CD14-positive monocyte (primary cell): Measurements from ENCODE around the gene COQ9. TPM values are rescaled to one million over a fixed set of nuclear protein-coding genes. Genes with fewer than 3 reads are reported as not detected.

ENCODE experiments used
- DNase-seq, 3 donors: peaks; one replicate each; pipeline ENCODE4 v3.0.0-alpha.2; 2011 to 2022
- H2AFZ ChIP-seq: 2 replicates; pipeline ENCODE4 v1.6.0; 2012; ENCODE audit warnings: mild to moderate bottlenecking, low read depth, low read length, inconsistent platforms; ENCODE audit not compliant: insufficient read depth, poor library complexity, severe bottlenecking
- H3K27ac ChIP-seq, 2 donors: 1 replicate in 1 of 2; 2 replicates in 1 of 2; pipeline ENCODE4 v1.5.1; 2012 to 2013; ENCODE audit warnings: low read length in 2 of 2, control low read depth in 1 of 2, inconsistent platforms in 1 of 2, low read depth in 1 of 2, mild to moderate bottlenecking in 1 of 2
- H3K27me3 ChIP-seq, 2 donors: one replicate each; pipeline versions ENCODE4 v1.6.0 to v1.6.1; 2011 to 2013; ENCODE audit warnings: low read length in 2 of 2; ENCODE audit not compliant: control insufficient read depth in 2 of 2, insufficient read depth in 2 of 2
- H3K36me3 ChIP-seq, 2 donors: replicated peaks in 1 of 2; 1 replicate in 1 of 2; 2 replicates in 1 of 2; pipeline versions ENCODE4 v1.5.1 to v1.6.1; 2012 to 2013; ENCODE audit warnings: low read length in 2 of 2, control low read depth in 1 of 2, inconsistent platforms in 1 of 2, mild to moderate bottlenecking in 1 of 2; ENCODE audit not compliant: insufficient read depth in 2 of 2, control insufficient read depth in 1 of 2
- H3K4me1 ChIP-seq, 2 donors: 1 replicate in 1 of 2; 2 replicates in 1 of 2; pipeline versions ENCODE4 v1.5.1 to v1.6.1; 2012 to 2013; ENCODE audit warnings: low read length in 2 of 2, control low read depth in 1 of 2, inconsistent platforms in 1 of 2, mild to moderate bottlenecking in 1 of 2, moderate library complexity in 1 of 2; ENCODE audit not compliant: insufficient read depth in 2 of 2, control insufficient read depth in 1 of 2
- H3K4me2 ChIP-seq: replicated peaks from 2 replicates; pipeline ENCODE3; 2012; ENCODE audit warnings: low read length, moderate library complexity, mild to moderate bottlenecking; ENCODE audit not compliant: poor library complexity, severe bottlenecking; ENCODE audit errors: extremely low read depth
- H3K4me3 ChIP-seq, 3 experiments: fragments of 200-600 bp in 1 of 3; sonication (generic) in 1 of 3; replicated peaks in 1 of 3; 1 replicate in 2 of 3; 2 replicates in 1 of 3; pipeline ENCODE4 v1.5.1; 2011 to 2013; ENCODE audit warnings: low read length in 3 of 3, mild to moderate bottlenecking in 3 of 3, control low read depth in 2 of 3, low read depth in 2 of 3, inconsistent platforms in 1 of 3, moderate library complexity in 1 of 3
- H3K79me2 ChIP-seq: 2 replicates; pipeline ENCODE4 v1.6.0; 2012; ENCODE audit warnings: mild to moderate bottlenecking, control low read depth, inconsistent platforms, low read length, moderate library complexity; ENCODE audit not compliant: insufficient read depth
- H3K9ac ChIP-seq: 2 replicates; pipeline ENCODE4 v1.6.0; 2017; ENCODE audit warnings: low read length, mild to moderate bottlenecking; ENCODE audit not compliant: insufficient read depth, poor library complexity, severe bottlenecking
- H3K9me3 ChIP-seq, 2 donors: replicated peaks in 1 of 2; 1 replicate in 1 of 2; 2 replicates in 1 of 2; pipeline versions ENCODE4 v1.5.1 to v1.6.1; 2012 to 2013; ENCODE audit warnings: low read length in 2 of 2, control low read depth in 1 of 2; ENCODE audit not compliant: control insufficient read depth in 1 of 2, insufficient read depth in 1 of 2
- H4K20me1 ChIP-seq: 2 replicates; pipeline ENCODE4 v1.6.0; 2012; ENCODE audit warnings: mild to moderate bottlenecking, low read length, control low read depth, moderate library complexity; ENCODE audit not compliant: insufficient read depth
- H3K27ac Mint-ChIP-seq, 7 donors: one replicate each; pipeline ENCODE4 v1.8.0; 2020; ENCODE audit warnings: mild to moderate bottlenecking in 7 of 7, mixed read lengths in 7 of 7, moderate library complexity in 6 of 7, inconsistent platforms in 2 of 7
- H3K27me3 Mint-ChIP-seq, 3 donors: one replicate each; pipeline ENCODE4 v1.8.0; 2021 to 2022; ENCODE audit warnings: low read depth in 3 of 3, mild to moderate bottlenecking in 3 of 3, mixed read lengths in 3 of 3, moderate library complexity in 3 of 3, inconsistent platforms in 1 of 3
- H3K36me3 Mint-ChIP-seq, 2 donors: one replicate each; pipeline ENCODE4 v1.8.0; 2020; ENCODE audit warnings: mixed read lengths in 2 of 2, inconsistent platforms in 1 of 2, mild to moderate bottlenecking in 1 of 2
- H3K4me1 Mint-ChIP-seq: one replicate; pipeline ENCODE4 v1.8.0; 2020; ENCODE audit warnings: mild to moderate bottlenecking, mixed read lengths
- H3K4me3 Mint-ChIP-seq, 2 donors: one replicate each; pipeline ENCODE4 v1.8.0; 2020; ENCODE audit warnings: mild to moderate bottlenecking in 2 of 2, mixed read lengths in 2 of 2, moderate library complexity in 1 of 2
- H3K9me3 Mint-ChIP-seq, 7 donors: one replicate each; pipeline ENCODE4 v1.8.0; 2020 to 2022; ENCODE audit warnings: mixed read lengths in 7 of 7, mild to moderate bottlenecking in 6 of 7, moderate library complexity in 6 of 7, inconsistent platforms in 2 of 7
- WGBS: methylation state at CpG from one replicate; pipeline ENCODE4 v1.1.5; 2013; ENCODE audit warnings: missing lambda C conversion rate; ENCODE audit not compliant: insufficient coverage; 5-methylcytosine and 5-hydroxymethylcytosine counted together
- intact Hi-C, 2 donors: fragments of 100-400 bp; cut with micrococcal nuclease; formaldehyde crosslinking; loops; one replicate each; pipeline versions ENCODE4 v1.15.0 to v1.15.1; 2023
- polyA plus RNA-seq, 3 donors: library from polyadenylated mRNA; depleted of rRNA in 1 of 3; unstranded in 2 of 3; stranded (reverse) in 1 of 3; fragments of 300-500 nt in 2 of 3; fragments of >200 nt in 1 of 3; fragmentation: Illumina TruSeq in 2 of 3; gene quantifications; 1 replicate in 2 of 3; 2 replicates in 1 of 3; pipeline ENCODE4 v1.2.3, GENCODE V29; 2012 to 2021
- TF ChIP-seq, protein P1 (sequence below): fragments of 200-600 bp; IDR thresholded peaks from one replicate; pipeline ENCODE4 v1.8.0; 2022; ENCODE audit warnings: antibody characterized with exemption, mild to moderate bottlenecking

COQ9 gene
- polyA plus RNA-seq, 3 donors = 32.7 to 47.8 (median 38.4) TPM

DNA sequence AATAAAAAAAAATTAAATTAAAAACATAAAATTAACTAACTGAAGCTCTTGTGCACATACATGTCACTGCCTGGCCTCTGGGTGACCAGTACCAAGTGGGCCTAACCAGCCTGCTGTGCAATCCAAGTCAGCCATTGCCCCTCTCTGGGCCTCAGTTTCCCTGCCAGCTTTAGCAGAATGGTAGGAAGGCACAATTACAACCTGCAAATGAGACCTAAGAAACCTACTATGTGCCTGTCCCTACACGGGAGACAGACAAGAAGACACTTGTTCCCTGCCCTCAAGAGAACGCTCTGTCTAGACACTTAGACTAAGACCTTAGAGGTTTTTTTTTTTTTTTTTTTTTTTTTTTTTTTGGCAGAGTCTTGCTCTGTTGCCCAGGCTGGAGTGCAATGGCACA lies 1.8 kb upstream of the COQ9 start:
- peaks cover 4 to 13% of the 10 kb centered on the region in 2 donors for H3K9me3 ChIP-seq
- no peak overlapping the region for H3K27ac Mint-ChIP-seq
- H3K27me3 ChIP-seq = no peaks in the 10 kb centered on the region
- H3K27me3 Mint-ChIP-seq = peaks cover 0 to 2% (median 0%) of the 10 kb centered on the region in 3 donors
- H3K27ac ChIP-seq = no peak overlapping the region
- no peak overlapping the region for H3K9ac ChIP-seq
- H3K36me3 ChIP-seq = peaks cover 5 to 20% of the 10 kb centered on the region in 2 donors
- TF ChIP-seq, protein P1, sequence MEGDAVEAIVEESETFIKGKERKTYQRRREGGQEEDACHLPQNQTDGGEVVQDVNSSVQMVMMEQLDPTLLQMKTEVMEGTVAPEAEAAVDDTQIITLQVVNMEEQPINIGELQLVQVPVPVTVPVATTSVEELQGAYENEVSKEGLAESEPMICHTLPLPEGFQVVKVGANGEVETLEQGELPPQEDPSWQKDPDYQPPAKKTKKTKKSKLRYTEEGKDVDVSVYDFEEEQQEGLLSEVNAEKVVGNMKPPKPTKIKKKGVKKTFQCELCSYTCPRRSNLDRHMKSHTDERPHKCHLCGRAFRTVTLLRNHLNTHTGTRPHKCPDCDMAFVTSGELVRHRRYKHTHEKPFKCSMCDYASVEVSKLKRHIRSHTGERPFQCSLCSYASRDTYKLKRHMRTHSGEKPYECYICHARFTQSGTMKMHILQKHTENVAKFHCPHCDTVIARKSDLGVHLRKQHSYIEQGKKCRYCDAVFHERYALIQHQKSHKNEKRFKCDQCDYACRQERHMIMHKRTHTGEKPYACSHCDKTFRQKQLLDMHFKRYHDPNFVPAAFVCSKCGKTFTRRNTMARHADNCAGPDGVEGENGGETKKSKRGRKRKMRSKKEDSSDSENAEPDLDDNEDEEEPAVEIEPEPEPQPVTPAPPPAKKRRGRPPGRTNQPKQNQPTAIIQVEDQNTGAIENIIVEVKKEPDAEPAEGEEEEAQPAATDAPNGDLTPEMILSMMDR = no peak
- H4K20me1 ChIP-seq = no peaks in the 10 kb centered on the region
- intact Hi-C loops = loop anchor here in 1 of 2 donors (10.0 kb wide), 1 partner anchor 261 kb away; the partner anchor contains the start of genes PSME3IP1 and RSPRY1
- peaks cover 3 to 9% (median 6%) of the 10 kb centered on the region in 7 donors for H3K9me3 Mint-ChIP-seq
- H2AFZ ChIP-seq = no peak overlapping the region
- no peak overlapping the region for H3K4me2 ChIP-seq
- no peak overlapping the region for H3K4me3 ChIP-seq
- no peak for DNase-seq
- H3K4me1 ChIP-seq = peaks cover 16 to 22% of the 10 kb centered on the region in 2 donors
- WGBS = no CpG with 5 or more reads among the region's 2 CpGs
- peaks cover 62% of the 10 kb centered on the region for H3K79me2 ChIP-seq
- peaks cover 14 to 15% of the 10 kb centered on the region in 2 donors for H3K36me3 Mint-ChIP-seq
- H3K4me3 Mint-ChIP-seq = no peak overlapping the region
- H3K4me1 Mint-ChIP-seq = peaks cover 19% of the 10 kb centered on the region

DNA sequence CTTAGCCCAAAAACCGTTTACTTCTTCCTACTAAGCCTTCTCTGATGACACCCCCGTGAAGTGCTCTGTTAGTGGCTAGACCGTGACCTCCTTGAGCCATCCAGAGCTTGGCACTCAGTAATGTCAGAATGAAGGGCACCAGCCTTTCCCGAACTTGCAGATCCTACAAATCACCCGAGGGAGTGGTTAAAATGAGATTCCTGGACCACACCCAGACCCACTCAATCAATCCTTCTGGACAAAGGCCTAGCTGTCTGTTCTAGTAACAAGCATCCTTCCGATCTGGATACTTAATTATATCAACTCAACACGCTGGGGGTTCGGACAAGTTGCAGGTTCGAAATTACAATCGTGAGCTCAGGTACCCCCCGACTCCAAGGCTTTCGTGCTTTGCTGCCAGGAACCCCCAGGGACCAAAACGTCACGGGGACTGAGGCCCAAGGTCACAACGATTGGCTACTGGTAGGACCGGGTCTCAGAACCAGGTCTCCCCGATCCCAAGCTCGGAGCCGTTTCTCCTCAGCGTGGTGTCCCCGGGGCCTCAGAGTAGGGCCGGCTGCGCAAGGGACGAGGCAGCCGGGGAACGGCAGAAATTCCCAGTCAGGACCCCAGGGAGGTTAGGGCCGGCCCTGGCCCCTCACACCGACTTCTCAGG lies 621 bp upstream of the COQ9 start:
- peaks cover 0 to 1% of the 10 kb centered on the region in 2 donors for H3K9me3 ChIP-seq
- H3K4me3 ChIP-seq = peak overlapping the region; percentile 88 to 92 (median 92)
- H3K4me3 Mint-ChIP-seq = peak overlapping the region; percentile 93 to 94
- H3K9me3 Mint-ChIP-seq = peaks cover 0 to 3% (median 0%) of the 10 kb centered on the region in 7 donors
- peak overlapping the region; percentile 29 to 89 for H3K27ac ChIP-seq
- TF ChIP-seq, protein P1 = no peak
- H3K27me3 Mint-ChIP-seq = peaks cover 0 to 2% (median 0%) of the 10 kb centered on the region in 3 donors
- intact Hi-C loops = loop anchor here in 1 of 2 donors (2.0 to 10.0 kb wide), 2 partner anchors 16 to 262 kb away; partner anchors contain the start of genes POLR2C, PSME3IP1 and RSPRY1
- H3K4me1 Mint-ChIP-seq = peaks cover 19% of the 10 kb centered on the region
- H3K79me2 ChIP-seq = peaks cover 54% of the 10 kb centered on the region
- H3K36me3 Mint-ChIP-seq = peaks cover 12 to 13% of the 10 kb centered on the region in 2 donors
- H3K27me3 ChIP-seq = no peaks in the 10 kb centered on the region
- H2AFZ ChIP-seq = peak overlapping the region; percentile 98
- peaks cover 16 to 22% of the 10 kb centered on the region in 2 donors for H3K4me1 ChIP-seq
- H3K9ac ChIP-seq = peak overlapping the region; percentile 96
- 0% methylated on average over 23 of the region's 28 CpGs for WGBS
- peak overlapping the region; percentile 99 for H3K4me2 ChIP-seq
- peaks cover 9 to 20% of the 10 kb centered on the region in 2 donors for H3K36me3 ChIP-seq
- peak; percentile 6 to 31 (median 8) for DNase-seq
- peak overlapping the region; percentile 81 to 96 (median 87) for H3K27ac Mint-ChIP-seq
- H4K20me1 ChIP-seq = no peaks in the 10 kb centered on the region
